ENCODE measurements around the gene DSCAM.
"Not testable (repeated sequence)": the region's sequence is repeated elsewhere in the genome, so short reads cannot be mapped to it uniquely, and the experiment has no call there.

DSCAM gene, protein sequence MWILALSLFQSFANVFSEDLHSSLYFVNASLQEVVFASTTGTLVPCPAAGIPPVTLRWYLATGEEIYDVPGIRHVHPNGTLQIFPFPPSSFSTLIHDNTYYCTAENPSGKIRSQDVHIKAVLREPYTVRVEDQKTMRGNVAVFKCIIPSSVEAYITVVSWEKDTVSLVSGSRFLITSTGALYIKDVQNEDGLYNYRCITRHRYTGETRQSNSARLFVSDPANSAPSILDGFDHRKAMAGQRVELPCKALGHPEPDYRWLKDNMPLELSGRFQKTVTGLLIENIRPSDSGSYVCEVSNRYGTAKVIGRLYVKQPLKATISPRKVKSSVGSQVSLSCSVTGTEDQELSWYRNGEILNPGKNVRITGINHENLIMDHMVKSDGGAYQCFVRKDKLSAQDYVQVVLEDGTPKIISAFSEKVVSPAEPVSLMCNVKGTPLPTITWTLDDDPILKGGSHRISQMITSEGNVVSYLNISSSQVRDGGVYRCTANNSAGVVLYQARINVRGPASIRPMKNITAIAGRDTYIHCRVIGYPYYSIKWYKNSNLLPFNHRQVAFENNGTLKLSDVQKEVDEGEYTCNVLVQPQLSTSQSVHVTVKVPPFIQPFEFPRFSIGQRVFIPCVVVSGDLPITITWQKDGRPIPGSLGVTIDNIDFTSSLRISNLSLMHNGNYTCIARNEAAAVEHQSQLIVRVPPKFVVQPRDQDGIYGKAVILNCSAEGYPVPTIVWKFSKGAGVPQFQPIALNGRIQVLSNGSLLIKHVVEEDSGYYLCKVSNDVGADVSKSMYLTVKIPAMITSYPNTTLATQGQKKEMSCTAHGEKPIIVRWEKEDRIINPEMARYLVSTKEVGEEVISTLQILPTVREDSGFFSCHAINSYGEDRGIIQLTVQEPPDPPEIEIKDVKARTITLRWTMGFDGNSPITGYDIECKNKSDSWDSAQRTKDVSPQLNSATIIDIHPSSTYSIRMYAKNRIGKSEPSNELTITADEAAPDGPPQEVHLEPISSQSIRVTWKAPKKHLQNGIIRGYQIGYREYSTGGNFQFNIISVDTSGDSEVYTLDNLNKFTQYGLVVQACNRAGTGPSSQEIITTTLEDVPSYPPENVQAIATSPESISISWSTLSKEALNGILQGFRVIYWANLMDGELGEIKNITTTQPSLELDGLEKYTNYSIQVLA (N-terminal part only)

DNA sequence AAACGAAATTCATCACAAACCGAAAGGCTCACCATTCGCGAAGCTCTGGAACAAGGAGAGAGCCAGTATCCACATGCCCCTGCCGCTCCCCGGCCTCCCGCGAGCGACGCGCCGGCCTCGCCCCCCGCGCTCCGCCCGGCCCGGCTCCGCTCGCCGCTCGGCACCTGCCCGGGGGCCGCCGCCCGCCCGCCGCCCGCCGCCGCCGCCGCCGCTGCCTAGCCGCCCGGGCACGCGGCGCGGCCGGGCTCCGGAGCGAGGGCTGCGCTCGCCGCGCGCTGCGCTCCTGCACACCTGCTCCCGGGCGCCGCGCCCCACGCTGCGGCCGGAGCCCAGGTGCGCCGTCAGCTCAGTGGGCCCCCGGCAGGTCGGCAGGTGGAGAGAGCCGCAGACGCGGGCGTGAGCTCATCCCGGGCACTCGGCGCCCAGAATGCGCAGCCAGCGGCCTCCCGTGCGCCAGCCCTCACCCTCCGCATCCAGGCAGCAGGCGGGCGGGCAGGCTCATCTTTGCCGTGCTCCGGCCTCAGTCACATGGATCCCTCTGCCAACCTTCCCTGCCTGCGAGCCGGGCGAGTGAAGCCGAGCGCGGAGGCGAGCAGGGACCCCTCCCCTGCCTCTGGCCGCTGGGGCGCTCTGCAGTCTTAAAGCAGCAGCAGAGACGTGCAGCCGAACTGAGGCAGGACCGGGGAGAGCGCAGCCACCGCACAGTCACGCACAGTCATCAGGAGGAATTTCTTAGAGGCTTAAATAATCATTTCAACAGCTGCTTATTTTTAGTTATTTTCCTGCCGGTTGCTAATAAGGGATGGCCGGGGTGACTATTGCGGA lies at the start of gene DSCAM:
TSS of gene DSCAM (minus strand) at position 572 of the 825 bp plus-strand sequence. CDS start at position 75, 497 bp downstream.
- DNase-seq (ENCODE audit: low read depth in 2 of 2): no peak

DNA sequence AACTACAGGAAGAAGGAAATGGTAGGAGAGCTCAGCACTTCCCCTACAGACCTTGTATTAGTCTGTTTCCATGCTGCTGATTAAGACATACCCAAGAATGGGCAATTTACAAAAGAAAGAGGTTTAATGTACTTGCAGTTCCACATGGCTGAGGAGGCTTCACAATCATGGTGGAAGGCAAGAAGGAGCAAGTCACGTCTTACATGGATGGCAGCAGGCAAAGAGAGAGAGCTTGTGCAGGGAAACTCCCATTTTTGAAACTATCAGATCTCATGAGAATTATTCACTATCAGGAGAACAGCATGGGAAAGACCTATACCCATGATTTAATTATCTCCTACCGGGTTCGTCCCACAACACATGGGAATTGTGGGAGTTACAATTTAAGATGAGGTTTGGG lies 48.7 kb upstream of the DSCAM start:
- DNase-seq (ENCODE audit: low read depth in 2 of 2): not testable (repeated sequence)

DNA sequence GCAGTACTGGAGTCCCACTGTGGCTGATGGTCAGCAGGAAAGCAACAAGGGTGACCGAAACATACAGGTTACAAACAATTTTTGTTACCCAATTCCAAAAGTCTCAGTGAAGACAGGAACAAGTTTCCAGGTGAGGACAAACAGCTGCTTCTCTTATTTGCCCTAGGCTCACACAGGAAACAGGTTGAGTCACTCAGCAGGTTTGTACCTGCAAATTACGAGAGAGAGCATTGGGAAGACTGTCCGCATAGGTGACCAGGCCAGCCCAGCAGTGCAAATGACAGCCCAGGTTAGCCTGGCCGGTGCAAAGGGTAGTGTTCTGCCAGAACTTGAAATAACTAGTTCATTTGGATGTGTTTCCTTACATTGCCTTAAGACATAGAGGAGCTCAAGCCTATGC lies 40.0 kb upstream of the DSCAM start:
- DNase-seq (ENCODE audit: low read depth in 2 of 2): no peak

DNA sequence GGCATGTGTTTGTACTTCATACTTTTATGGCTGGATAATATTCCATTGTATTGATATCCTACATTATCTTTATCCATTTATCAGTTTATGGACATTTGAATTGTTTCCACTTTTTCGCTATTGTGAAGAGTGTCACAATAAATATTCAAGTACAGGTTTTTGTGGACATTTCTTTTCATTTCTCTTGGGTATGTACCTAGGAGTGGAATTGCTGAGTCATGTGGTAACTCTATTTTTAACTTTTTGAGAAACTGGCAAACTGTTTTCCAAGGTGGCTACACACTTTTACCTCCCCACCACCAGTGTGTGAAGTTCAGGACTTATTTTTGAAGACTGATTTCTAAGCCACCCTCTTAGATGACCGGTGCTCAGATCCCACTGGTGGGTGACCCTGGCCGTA lies 39.0 kb upstream of the DSCAM start:
- no peak for DNase-seq (ENCODE audit: low read depth in 2 of 2)

DNA sequence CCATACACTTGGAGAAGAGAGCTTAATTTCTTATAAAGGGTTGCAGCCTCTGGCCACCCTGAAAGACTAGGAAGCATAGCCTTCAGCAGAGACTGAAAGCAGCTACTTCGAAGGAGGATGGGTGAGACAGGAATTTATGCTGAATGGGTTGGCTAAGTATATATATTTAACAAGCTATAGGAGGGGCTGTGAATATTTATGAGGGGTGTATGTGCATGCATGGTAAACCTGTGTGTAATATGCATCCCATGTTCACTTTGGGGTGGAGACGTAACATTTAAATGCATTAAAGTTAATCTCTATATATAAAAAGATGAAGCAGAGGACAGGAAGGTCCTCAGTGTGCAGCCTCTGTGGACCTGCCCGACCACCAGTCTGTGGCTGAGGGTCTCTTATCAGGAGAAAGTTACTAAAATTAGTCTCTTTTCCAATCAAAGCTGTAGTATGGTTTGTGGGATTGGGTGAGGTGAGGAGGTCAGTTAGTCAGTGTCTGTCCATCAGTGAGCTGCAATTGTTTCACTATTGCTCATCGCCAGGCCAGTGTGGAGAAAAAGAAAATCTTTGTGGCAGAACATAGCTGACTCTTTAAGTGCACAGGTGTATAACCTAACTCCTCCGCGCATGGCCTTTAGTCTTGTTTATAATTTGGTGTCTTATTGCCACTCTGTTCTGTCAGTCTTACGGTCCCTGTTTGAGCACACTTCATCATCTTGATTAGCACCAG lies 35.4 kb upstream of the DSCAM start:
- no peak for DNase-seq (ENCODE audit: low read depth in 2 of 2)

DNA sequence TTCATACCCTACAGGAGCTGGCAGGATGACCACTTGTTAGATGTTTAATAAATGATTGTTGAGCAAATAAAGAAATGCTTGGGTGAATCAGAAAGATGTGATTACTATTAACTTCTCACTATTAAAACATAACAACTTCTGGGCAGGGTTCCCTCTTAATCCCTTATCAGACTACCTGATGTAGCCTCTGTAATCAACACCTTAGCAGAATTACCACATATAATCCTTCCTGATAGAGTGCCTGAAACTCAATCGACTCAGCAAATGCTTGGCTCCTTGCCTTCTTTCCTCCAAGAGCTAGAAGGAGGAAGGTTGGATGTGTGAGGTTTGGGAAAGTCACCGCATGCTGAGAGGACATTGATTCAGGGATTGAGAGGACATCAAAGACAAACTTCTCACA lies 34.8 kb upstream of the DSCAM start:
- no peak for DNase-seq (ENCODE audit: low read depth in 2 of 2)

DNA sequence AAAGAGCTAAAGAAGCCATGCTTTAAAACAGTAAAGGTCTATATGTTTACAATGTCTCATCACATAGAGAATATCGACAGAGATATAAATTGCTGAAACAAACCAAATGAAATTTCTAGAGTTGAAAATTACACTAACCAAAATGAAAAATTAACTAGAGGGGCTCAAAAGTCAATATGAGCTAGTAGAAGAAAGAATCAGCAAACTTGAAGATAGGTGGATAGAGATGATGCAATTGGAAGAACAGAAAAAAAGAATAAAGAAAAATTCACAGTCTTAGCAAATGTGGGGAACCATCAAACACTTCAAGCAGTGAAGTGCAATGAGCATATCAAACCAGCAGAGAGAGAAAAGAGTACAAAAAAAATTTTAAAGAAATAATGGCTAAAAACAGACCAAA lies 24.1 kb upstream of the DSCAM start:
- no peak for DNase-seq (ENCODE audit: low read depth in 2 of 2)

DNA sequence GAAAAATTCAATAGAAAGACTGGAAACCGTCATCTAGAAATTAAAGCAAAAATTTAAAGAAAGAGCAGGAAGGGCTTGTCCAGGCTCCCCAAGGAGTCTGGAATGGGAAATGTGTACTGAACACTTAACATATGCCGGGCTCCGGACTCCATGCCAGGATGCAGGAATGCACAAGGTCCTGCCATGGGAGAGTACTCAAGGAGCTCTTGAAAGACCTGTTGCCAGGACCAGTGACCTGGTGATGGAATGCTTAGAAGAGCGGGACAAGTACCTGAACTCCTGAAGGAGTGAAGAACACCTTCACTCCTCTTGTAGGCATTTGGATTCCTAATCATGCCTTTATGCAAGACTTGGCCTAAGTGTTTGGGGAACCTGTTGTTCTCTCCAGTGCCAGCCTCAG lies 16.9 kb upstream of the DSCAM start:
- DNase-seq (ENCODE audit: low read depth in 2 of 2): no peak

DNA sequence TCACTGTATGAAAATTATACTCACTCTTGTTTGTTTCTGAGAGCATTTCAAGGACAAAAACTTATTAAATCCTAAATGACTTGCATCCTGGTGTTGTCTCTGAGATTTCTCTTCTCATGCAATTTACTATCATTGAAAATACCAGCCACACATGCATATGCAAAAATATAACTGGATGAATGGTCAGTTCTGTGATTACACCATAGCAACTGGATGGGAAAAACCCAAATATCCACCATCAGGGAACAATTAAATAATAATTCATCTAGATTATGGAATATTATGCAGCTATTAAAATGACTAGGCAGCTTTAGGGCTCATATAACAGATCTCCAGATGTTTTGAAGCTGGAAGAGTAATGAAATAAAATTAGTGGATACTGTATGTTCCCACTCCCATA lies 11.6 kb upstream of the DSCAM start:
- no peak for DNase-seq (ENCODE audit: low read depth in 2 of 2)

DNA sequence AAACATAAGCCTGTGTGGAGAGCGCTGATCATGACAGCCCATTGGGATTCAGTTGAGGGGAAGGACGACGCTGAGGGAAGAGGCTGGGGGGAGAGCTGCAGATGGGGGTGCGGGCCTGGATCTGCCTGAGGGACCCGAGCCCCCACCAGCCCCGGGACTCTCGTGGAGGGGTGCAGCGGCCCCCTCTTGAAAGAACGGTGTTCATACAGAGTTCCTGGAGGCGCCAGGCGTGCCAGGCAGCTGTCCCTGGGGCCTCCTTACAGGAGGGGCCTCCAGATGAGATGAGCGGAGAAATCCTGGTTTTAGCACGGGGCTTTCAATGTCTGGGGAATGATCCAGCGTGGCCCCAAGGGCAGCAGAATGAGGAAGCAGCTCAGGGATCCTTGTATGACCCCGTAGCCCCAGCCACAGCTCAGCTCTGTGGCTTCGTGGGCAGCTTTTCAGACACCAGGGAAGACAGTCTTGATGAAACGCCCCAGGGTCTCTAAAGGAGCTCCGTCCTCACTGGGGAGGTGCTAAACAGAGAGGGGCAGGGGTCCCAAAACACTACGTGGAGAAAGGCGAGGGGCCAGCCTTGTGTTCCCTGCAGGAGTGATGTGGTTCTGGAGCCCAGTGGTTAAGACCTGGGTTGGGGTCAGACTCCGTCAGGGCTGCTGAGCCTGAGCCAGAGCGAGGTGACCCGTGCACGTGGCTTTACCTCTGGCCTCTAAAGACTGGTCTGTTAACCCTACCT lies 7.2 kb upstream of the DSCAM start:
- DNase-seq (ENCODE audit: low read depth in 2 of 2): no peak

DNA sequence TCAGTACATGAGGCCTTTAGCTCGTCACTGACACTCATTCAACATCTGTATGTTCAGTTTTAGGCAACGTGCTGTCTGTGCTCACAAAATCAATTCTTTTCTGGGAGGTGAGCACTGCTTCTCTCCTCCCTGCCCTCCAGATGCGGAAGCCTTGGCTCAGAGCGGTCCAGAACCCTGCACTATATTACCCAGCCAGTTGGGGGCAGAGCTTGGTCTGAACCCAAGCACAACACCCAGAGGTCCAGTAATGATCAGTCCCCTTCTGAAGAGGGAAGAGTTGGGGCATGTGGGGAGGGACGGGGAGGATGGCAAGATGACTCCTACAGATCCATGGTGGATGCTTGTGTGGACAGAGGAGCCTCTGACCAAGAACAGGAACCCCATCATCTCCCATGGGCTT lies 5.6 kb upstream of the DSCAM start:
- no peak for DNase-seq (ENCODE audit: low read depth in 2 of 2)

DNA sequence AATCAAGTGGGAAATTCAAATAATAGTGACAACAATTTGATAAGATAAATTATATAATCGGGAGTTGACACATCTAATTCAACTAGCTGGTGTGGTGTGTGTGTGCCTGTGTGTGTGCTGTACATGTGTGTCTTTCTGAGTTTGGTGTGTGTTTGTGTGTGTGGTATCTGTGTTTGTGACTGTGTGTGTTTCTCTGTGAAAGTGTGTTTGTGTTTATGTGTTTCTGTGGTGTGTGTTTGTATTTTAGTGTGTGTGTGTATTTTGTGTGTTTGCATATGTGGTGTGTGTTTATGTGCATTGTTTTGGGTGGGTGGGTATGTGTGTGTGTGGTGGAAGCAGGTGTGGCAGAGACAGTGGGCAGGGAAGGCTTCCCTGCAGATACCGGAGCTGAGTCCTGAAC lies 4.8 kb upstream of the DSCAM start:
- DNase-seq (ENCODE audit: low read depth in 2 of 2): no peak

DNA sequence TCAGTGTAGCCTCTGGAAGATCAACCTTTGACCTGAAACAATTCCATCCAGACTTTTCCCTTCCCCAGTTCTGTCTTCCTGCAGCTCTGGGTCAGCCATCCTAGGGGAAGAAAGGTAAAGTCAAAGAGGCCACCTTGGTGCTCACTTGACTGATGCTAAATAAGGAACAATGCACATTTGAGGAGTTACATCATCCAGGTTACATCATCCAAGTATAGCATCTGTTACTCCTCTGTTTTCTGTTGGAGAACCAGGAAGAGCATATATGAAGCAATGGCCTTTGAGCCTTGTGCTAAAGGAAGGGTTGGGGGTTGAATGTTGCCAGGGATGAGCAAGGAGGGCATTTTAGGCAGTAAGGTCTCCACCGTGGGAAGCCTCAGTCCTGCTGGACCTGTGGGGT lies 3.1 kb upstream of the DSCAM start:
- no peak for DNase-seq (ENCODE audit: low read depth in 2 of 2)

DNA sequence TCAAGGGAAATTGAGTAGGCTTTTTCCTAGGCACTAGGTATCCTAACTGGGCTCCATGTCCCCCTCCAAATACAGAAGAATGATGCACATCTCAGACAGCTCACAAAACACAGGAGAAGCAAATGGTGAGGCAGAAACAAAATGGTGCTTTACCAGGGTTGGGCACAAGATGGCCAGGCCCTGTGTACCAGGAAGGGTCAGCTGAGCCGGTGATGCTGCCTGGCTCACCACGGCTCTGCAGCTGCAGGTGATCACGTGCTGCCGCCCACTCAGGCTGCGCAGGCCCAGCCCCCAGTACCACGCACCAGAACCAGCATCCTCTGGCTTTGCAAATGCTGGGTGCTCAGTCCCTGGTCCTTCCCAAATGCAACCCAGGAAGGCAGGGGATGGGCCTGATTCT lies 993 bp upstream of the DSCAM start:
- no peak for DNase-seq (ENCODE audit: low read depth in 2 of 2)

DNA sequence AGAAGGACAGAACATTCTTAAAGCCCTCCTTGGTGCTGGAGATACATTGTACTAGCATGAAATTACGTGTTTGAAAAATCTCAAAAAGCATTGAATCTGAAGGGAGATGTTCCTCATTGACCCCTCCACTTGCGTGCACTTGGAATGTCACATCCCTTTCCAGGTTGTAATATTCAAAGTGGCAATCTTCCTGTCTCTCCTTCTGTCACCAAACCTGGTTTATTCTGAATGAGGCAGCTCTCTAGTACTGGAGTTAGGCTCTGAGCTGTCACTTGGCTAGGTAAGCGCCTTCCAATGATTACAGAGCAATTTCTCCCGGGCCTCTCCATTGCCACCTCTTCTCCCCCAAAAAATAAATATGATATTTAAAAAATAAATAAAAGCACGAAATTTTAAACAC lies 855 bp downstream of the DSCAM start:
- no peak for DNase-seq (ENCODE audit: low read depth in 2 of 2)

DNA sequence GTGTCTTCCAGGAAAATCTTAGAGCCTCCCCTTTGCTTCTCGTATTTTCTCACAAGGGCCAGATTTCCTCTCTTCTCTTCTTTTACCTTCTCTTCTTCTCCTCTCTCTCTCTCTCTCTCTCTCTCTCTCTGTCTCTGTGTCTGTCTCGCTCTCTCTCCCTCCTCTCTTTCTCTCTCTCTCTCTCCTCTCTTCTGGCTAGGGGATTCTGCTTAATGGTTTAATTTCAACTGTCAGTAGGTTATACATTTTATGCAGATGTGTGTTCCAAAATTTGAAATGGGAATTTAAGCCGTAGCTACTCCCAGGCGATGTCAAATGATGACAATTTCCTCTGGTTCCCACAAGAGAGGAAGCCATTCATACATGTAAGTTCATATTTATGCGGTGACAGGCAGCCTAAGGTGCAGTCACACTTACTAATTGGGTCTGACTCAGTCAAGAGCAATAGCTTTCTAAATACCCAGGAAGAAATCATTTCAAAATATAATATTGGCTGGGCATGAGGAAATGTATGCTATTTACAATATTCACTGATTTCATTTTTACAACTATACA lies 1.4 kb downstream of the DSCAM start:
- no peak for DNase-seq (ENCODE audit: low read depth in 2 of 2)

DNA sequence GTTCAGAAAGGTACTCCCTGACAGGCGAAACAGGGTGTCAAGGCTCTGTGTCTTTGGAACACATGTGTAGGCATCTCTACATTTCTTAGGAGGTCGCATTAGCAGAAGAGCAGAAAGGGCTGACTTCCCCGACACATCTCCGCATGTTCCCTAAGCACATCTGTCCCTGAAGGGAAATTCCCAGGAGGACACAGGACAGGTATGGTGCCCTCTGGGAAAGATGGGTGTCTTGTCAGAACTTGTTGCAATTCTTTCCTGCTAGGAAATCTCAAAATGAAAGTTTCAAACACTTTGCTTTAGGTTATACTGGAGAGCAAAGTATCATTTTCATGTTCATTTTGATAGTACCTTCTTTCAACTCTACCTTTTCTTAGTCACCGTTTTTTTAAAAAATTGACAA lies 2.0 kb downstream of the DSCAM start:
- DNase-seq (ENCODE audit: low read depth in 2 of 2): no peak

DNA sequence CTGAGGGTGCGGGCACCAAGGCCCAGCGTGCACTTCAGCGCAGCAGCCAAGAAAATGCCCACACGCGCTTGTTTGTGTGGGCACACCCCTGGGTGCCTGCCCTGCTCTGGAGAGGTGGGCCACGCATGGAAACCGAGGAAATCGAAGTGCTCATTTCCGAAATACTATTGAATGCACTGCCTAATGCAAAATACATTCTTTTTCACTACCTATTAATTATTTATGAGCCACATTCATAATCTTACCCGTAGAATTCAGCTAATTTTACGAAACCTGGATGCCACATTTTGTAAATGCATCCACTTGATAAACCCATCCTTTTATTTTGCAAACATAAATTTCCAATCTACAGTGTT lies 4.8 kb downstream of the DSCAM start:
- no peak for DNase-seq (ENCODE audit: low read depth in 2 of 2)

DNA sequence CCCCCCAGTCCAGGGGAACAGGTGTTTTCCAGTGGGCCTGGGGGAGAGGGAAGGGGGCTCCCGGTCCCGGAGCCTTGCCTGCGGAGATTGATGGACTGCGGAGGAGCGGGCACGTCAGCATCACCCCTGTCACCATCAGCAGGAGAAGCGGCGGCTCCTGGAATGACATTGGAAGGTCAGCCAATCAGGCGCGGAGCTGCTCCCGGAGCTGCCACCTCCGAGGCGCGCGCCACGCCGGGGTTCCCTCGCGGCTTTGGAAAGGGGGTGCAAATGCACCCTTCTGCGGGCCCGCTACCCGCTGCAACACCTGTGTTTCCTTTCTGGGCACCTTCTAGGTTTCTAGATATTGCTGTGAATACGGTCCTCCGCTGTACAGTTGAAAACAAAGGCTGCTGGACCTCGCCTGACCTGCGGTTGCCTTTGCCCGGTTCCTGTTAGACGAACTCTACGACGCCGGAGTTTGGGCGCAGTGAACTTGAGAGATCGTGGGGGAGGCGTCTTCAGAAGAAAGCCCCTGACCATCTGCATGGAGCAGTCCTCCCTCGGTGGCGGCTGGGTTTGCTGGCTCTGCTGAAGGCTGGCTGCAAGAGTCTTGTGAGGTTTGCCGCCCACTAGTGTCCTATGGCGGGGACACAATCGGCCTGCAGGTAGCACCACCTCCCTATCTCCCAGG lies 5.3 kb downstream of the DSCAM start:
- no peak for DNase-seq (ENCODE audit: low read depth in 2 of 2)

All from stimulated activated CD8-positive, alpha-beta memory T cell treated with anti-CD3 and anti-CD28 coated beads, Interleukin-7, amount 100 ng/mL, for 4 hours (primary cell).